Pancreas (tissue), 10 donors: Measurements from ENCODE around the gene MRPS15. TPM values are rescaled to one million over a fixed set of nuclear protein-coding genes. Genes with fewer than 3 reads are reported as not detected.
"Not testable (repeated sequence)": the region's sequence is repeated elsewhere in the genome, so short reads cannot be mapped to it uniquely, and the experiment has no call there.

Experiments
- ATAC-seq, 4 donors: fragments of 200-7000 bp; cut with Tn5 transposase; one replicate each; pipeline versions ENCODE4 v1.8.0 to v1.9.1; 2020; ENCODE audit warnings: mild to moderate bottlenecking in 4 of 4, moderate library complexity in 4 of 4
- DNase-seq, 6 donors: peaks; one replicate each; pipeline ENCODE4 v3.0.0-alpha.2; 2020
- FAIRE-seq: peaks from 2 replicates; lab custom pipeline; 2012; peaks lifted over from hg19 to GRCh38; lab: Jason Lieb, UNC
- H3K27ac ChIP-seq, 4 donors: fragments of 200-600 bp; sonication (generic); 1 replicate in 3 of 4; 2 replicates in 1 of 4; pipeline versions ENCODE4 v1.5.0 to v1.8.0; 2020
- H3K27me3 ChIP-seq, 4 donors: fragments of 200-600 bp; one replicate each; pipeline ENCODE4 v1.8.0; 2021
- H3K36me3 ChIP-seq, 3 donors: fragments of 200-600 bp; sonication (generic) in 1 of 3; one replicate each; pipeline versions ENCODE4 v1.5.0 to v1.8.0; 2020 to 2021
- H3K4me1 ChIP-seq, 3 donors: fragments of 200-600 bp; one replicate each; pipeline ENCODE4 v1.8.0; 2021
- H3K4me3 ChIP-seq, 4 donors: fragments of 200-600 bp; sonication (generic) in 2 of 4; one replicate each; pipeline versions ENCODE4 v1.5.0 to v1.8.0; 2020 to 2021
- H3K9me3 ChIP-seq, 4 donors: fragments of 200-600 bp; one replicate each; pipeline ENCODE4 v1.8.0; 2021
- WGBS, 2 donors: extraction: QIAGEN DNeasy Blood & Tissue Kit; methylation state at CpG; one replicate each; pipeline ENCODE4 v1.1.7; 2013; 5-methylcytosine and 5-hydroxymethylcytosine counted together
- intact Hi-C, 3 donors: fragments of 100-400 bp; cut with DNase I; formaldehyde crosslinking; loops; one replicate each; pipeline versions ENCODE4 v1.11.1 to v1.14.2; 2022
- polyA plus RNA-seq, 2 donors: library from polyadenylated mRNA; stranded (reverse); fragments of 200-250 nt; gene quantifications; one replicate each; pipeline ENCODE4 v1.2.3, GENCODE V29; 2013
- total RNA-seq, 6 donors: library from RNA; stranded (reverse); fragmentation: NEBNext Ultra II Directional in 4 of 6; extraction: Animal tissue kit (Norgen Biotek cat#: 25700) in 4 of 6; gene quantifications; one replicate each; pipeline versions ENCODE4 v1.2.1 to v1.2.4, GENCODE V29; 2021 to 2023
- TF ChIP-seq, protein P1 (sequence below), 4 donors: fragments of 200-600 bp; sonication (generic) in 3 of 4; IDR thresholded peaks; one replicate each; pipeline versions ENCODE4 v1.5.0 to v1.8.0; 2021; ENCODE audit warnings: antibody characterized with exemption in 4 of 4
- donor health status: healthy with polysubstance abuse.
- donor health status: DM: no; HTN: no; CAD: no; lungs with moderate emphysema.
- donor health status: DM: no; HTN: no; CAD: no.
- donor health status: control.
- donor health status: control.
- donor health status: Bipolar disorder and iron deficiency.
- donor health status: DM: yes; HTN: yes; CAD: no.
- donor health status: DM: no; HTN: no; CAD: no.
- donor health status: DM: no; HTN: no; CAD: no.
- donor health status: DM: yes; HTN: yes; CAD: no.

Gene MRPS15
- total and polyA plus RNA-seq, 8 donors = 20.4 to 79.3 (median 27.0) TPM

DNA sequence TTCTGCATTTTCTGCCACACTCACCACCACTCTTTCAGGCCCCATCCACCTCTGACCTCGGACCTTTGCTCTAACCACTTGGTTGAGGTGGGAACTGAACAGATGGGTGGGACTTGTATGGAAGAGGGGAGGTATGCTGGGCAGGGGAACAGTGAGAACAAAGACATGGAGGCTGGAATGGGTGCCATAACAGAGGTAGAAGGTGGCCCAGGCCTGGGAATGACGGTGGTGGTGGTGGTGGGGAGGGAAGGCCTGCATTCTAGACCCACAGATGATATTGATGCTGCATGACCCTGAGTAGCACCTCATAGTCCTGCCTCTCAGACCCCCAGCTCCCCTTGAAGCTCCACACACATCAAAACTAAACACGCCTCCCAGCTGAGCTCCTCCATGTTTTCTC is 23.7 kb upstream of the MRPS15 start:
- 86 to 89% methylated on average over 3 of the region's 3 CpGs for WGBS, 2 donors
- no peak for FAIRE-seq
- H3K27me3 ChIP-seq = no peaks in the 10 kb centered on the region
- no peaks in the 10 kb centered on the region for H3K36me3 ChIP-seq
- H3K4me3 ChIP-seq = no peak overlapping the region
- H3K4me1 ChIP-seq = peaks cover 0 to 10% (median 0%) of the 10 kb centered on the region in 3 donors
- TF ChIP-seq, protein P1, sequence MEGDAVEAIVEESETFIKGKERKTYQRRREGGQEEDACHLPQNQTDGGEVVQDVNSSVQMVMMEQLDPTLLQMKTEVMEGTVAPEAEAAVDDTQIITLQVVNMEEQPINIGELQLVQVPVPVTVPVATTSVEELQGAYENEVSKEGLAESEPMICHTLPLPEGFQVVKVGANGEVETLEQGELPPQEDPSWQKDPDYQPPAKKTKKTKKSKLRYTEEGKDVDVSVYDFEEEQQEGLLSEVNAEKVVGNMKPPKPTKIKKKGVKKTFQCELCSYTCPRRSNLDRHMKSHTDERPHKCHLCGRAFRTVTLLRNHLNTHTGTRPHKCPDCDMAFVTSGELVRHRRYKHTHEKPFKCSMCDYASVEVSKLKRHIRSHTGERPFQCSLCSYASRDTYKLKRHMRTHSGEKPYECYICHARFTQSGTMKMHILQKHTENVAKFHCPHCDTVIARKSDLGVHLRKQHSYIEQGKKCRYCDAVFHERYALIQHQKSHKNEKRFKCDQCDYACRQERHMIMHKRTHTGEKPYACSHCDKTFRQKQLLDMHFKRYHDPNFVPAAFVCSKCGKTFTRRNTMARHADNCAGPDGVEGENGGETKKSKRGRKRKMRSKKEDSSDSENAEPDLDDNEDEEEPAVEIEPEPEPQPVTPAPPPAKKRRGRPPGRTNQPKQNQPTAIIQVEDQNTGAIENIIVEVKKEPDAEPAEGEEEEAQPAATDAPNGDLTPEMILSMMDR (IDR thresholded peaks at IDR 0.05) = no peak
- no peak for ATAC-seq
- H3K27ac ChIP-seq = peak overlapping the region in 1 of 4 donors; percentile 71
- DNase-seq = no peak
- no peaks in the 10 kb centered on the region for H3K9me3 ChIP-seq
- intact Hi-C loops = no loop called here

DNA sequence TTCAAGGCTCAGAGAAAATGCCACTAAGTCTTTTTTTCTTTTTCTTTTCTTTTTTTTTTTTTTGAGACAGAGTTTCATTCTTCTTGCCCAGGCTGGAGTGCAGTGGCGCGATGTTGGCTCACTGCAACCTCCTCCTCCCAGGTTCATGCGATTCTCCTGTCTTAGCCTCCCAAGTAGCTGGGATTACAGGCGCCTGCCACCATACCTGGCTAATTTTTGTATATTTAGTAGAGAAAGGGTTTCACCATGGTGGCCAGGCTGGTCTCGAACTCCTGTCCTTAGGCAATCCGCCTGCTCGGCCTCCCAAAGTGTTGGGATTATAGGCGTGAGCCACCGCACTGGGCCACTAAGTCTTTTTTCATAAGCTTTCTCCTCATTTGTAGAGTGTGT is 23.1 kb upstream of the MRPS15 start:
- H3K36me3 ChIP-seq, H3K4me3 ChIP-seq, H3K27me3 ChIP-seq, intact Hi-C loops, FAIRE-seq, H3K9me3 ChIP-seq, ATAC-seq, DNase-seq: not testable (repeated sequence)
- Histone ChIP-seq H3K4me1 (peaks cover 0 to 10% (median 0%) of the 10 kb centered on the region in 3 donors), H3K27ac (peak overlapping the region in 2 of 4 donors; percentile 71 to 79)
- WGBS, 2 donors = 95 to 98% methylated on average over 9 of the region's 9 CpGs

DNA sequence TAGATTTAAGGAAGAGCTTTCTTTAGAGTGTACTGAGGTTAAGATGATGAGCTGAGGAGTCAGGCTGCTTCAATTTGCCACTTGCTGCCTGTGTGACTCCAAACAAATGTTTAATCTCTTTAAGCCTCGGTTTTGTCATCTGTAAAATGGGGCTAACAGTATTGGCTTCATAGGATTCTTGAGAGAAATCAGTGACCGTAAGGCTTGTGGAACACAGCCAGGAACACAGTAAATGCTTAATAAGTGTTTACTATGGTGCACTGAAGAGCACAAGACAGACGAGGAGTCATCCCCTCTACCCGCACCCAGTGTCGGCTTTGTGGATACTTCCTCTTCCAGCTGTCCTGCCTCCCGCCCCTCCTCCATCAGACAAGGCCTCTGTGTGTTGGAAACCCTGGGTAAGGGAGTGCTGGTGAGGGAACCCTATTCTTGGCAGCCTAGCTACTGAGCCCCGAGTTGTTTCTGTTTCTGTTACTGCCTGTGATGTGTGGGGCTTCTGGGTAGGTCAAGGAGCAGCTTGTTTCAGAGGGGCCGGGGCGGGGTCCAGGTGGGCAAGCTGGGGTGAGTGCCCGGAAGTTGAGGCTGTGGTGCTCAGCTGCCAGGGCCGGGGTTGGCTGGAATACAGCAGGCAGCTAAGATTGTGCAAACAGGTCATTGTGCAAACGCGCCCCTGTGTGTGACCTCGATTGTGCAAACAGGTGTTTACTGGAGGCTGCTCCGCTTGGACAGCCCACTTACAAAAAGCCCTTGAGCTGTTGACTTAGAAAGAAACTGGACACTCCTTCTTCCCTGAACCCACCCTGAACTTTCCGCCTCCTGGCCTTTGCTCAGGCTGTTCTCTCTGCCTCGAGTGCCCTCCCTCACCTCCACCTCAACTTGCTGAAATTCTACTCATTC is 22.5 kb upstream of the MRPS15 start:
- intact Hi-C loops = no loop called here
- no peaks in the 10 kb centered on the region for H3K36me3 ChIP-seq
- H3K4me1 ChIP-seq = peaks cover 0 to 10% (median 0%) of the 10 kb centered on the region in 3 donors
- no peak overlapping the region for H3K4me3 ChIP-seq
- no peaks in the 10 kb centered on the region for H3K27me3 ChIP-seq
- DNase-seq = peak in 5 of 6 donors; percentile 70 to 81 (median 78)
- TF ChIP-seq, protein P1 (IDR thresholded peaks at IDR 0.05) = no peak
- peak overlapping the region in 3 of 4 donors; percentile 13 to 79 (median 71) for H3K27ac ChIP-seq
- 29 to 30% methylated on average over 17 of the region's 17 CpGs for WGBS, 2 donors
- ATAC-seq = peak; percentile 86 to 94 (median 91)
- no peaks in the 10 kb centered on the region for H3K9me3 ChIP-seq
- FAIRE-seq = no peak

DNA sequence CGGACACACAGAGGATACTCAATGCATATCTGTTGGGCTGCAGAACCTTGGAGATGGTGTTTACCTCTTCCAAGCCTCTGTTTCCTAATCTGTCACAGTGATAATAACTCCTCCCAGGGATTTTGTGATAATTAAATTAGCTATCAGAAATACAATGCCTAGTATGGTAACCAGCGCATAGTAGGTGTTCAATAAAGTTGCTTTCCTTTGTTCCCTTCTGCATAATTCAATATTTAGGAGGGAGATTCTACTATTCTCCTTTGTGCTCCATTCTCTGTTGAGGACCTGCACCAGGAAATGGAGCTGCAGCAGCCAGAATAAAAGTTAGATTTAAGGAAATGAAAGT is 21.9 kb upstream of the MRPS15 start:
- WGBS, 2 donors = 88 to 91% methylated on average over 2 of the region's 2 CpGs

DNA sequence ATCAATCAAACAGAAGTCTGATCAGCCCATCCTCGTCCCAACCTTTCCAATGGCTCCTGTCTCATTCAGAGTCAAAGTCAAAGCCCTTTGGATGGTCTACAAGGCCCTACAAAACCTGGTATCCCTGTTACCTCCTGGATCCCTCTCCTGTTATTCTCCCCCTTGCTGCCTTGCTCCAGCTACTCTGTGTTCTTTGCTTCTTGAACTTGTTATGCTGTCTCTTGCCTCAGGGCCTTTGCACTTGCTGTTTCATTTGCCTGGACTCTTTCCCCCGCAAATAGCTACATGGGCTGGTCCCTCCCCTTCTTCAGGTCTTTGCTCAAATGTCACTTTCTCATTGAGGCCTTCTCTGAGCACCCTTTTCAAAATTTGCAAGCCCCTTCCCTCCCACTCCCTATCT is 19.9 kb upstream of the MRPS15 start:
- H3K27ac ChIP-seq = no peak overlapping the region
- DNase-seq (no peak), FAIRE-seq (no peak), ATAC-seq (no peak)
- H3K9me3 ChIP-seq = no peaks in the 10 kb centered on the region
- intact Hi-C loops = no loop called here
- no peaks in the 10 kb centered on the region for H3K36me3 ChIP-seq
- H3K27me3 ChIP-seq = no peaks in the 10 kb centered on the region
- TF ChIP-seq, protein P1 (IDR thresholded peaks at IDR 0.05) = no peak
- no peak overlapping the region for H3K4me3 ChIP-seq
- 87 to 90% methylated on average over 2 of the region's 2 CpGs for WGBS, 2 donors
- peaks cover 0 to 10% (median 0%) of the 10 kb centered on the region in 3 donors for H3K4me1 ChIP-seq

More for the DNA sequence above, 21.9 kb upstream of the MRPS15 start:
- H3K27ac ChIP-seq = peak overlapping the region in 2 of 4 donors; percentile 71 to 79
- H3K27me3 ChIP-seq = no peaks in the 10 kb centered on the region
- no peaks in the 10 kb centered on the region for H3K9me3 ChIP-seq
- intact Hi-C loops = no loop called here
- no peak overlapping the region for H3K4me3 ChIP-seq
- DNase-seq = no peak
- FAIRE-seq = no peak
- TF ChIP-seq, protein P1 (IDR thresholded peaks at IDR 0.05) = no peak
- peaks cover 0 to 10% (median 0%) of the 10 kb centered on the region in 3 donors for H3K4me1 ChIP-seq
- no peaks in the 10 kb centered on the region for H3K36me3 ChIP-seq
- ATAC-seq = no peak
